Measurements from ENCODE around the gene COX7A2L. TPM values are rescaled to one million over a fixed set of nuclear protein-coding genes. Genes with fewer than 3 reads are reported as not detected.
"Not testable (repeated sequence)": the region's sequence is repeated elsewhere in the genome, so short reads cannot be mapped to it uniquely, and the experiment has no call there.

COX7A2L gene
- total RNA-seq, result 67.7 TPM

- ATAC-seq (peak; percentile 99), DNase-seq (ENCODE audit: low spot score) (peak; percentile 98)
- intact Hi-C loops (cut with DNase I), result no loop called here
Measured at GRCh38 chr2:42360890-42361727, at the start of gene COX7A2L. Gene COX7A2L (minus strand): TSS chr2:42361217. CDS start chr2:42361161, 56 bp downstream.

GRCh38 chr2:42408009-42408408 is 47.0 kb upstream of the COX7A2L start:
- no peak for ATAC-seq
- DNase-seq (ENCODE audit: low spot score), result no peak
- intact Hi-C loops (cut with DNase I), result no loop called here

GRCh38 chr2:42407476-42407875 is 46.5 kb upstream of the COX7A2L start:
- no peak for DNase-seq (ENCODE audit: low spot score)
- intact Hi-C loops (cut with DNase I), result no loop called here
- ATAC-seq, result no peak

GRCh38 chr2:42404676-42405075 is 43.7 kb upstream of the COX7A2L start:
- no peak for ATAC-seq
- intact Hi-C loops (cut with DNase I), result no loop called here
- DNase-seq (ENCODE audit: low spot score), result no peak

- intact Hi-C loops (cut with DNase I), result no loop called here
- DNase-seq (ENCODE audit: low spot score), result no peak
- no peak for ATAC-seq
Measured at GRCh38 chr2:42401773-42402172, 40.8 kb upstream of the COX7A2L start.

- intact Hi-C loops (cut with DNase I); DNase-seq (ENCODE audit: low spot score); ATAC-seq: not testable (repeated sequence)
Measured at GRCh38 chr2:42398052-42398451, 37.0 kb upstream of the COX7A2L start.

GRCh38 chr2:42393320-42393719 is 32.3 kb upstream of the COX7A2L start:
- intact Hi-C loops (cut with DNase I), result not testable (repeated sequence)

GRCh38 chr2:42392191-42392590 is 31.2 kb upstream of the COX7A2L start:
- ATAC-seq (no peak), DNase-seq (ENCODE audit: low spot score) (no peak)
- intact Hi-C loops (cut with DNase I), result no loop called here

More at GRCh38 chr2:42393320-42393719, 32.3 kb upstream of the COX7A2L start:
- DNase-seq (ENCODE audit: low spot score); ATAC-seq: not testable (repeated sequence)

GRCh38 chr2:42390401-42390969 is 29.5 kb upstream of the COX7A2L start:
- ATAC-seq (peak; percentile 50), DNase-seq (ENCODE audit: low spot score) (no peak)
- intact Hi-C loops (cut with DNase I), result no loop called here

- intact Hi-C loops (cut with DNase I), result no loop called here
- ATAC-seq (no peak), DNase-seq (ENCODE audit: low spot score) (no peak)
Measured at GRCh38 chr2:42386682-42387081, 25.7 kb upstream of the COX7A2L start.

GRCh38 chr2:42385225-42385624 is 24.2 kb upstream of the COX7A2L start:
- DNase-seq (ENCODE audit: low spot score), result no peak
- intact Hi-C loops (cut with DNase I), result no loop called here
- peak; percentile 49 for ATAC-seq

GRCh38 chr2:42383855-42384530 is 23.0 kb upstream of the COX7A2L start:
- ATAC-seq (peak; percentile 88), DNase-seq (ENCODE audit: low spot score) (peak; percentile 65)
- intact Hi-C loops (cut with DNase I), result no loop called here

GRCh38 chr2:42382144-42382543 is 21.1 kb upstream of the COX7A2L start:
- no peak for DNase-seq (ENCODE audit: low spot score)
- ATAC-seq, result no peak
- intact Hi-C loops (cut with DNase I), result no loop called here

GRCh38 chr2:42380026-42380425 is 19.0 kb upstream of the COX7A2L start:
- DNase-seq (ENCODE audit: low spot score); ATAC-seq; intact Hi-C loops (cut with DNase I): not testable (repeated sequence)

- ATAC-seq (no peak), DNase-seq (ENCODE audit: low spot score) (no peak)
- intact Hi-C loops (cut with DNase I), result no loop called here
Measured at GRCh38 chr2:42378415-42378814, 17.4 kb upstream of the COX7A2L start.

GRCh38 chr2:42376758-42377157 is 15.7 kb upstream of the COX7A2L start:
- DNase-seq (ENCODE audit: low spot score), result no peak
- no peak for ATAC-seq
- intact Hi-C loops (cut with DNase I), result no loop called here

- DNase-seq (ENCODE audit: low spot score) (no peak), ATAC-seq (no peak)
- intact Hi-C loops (cut with DNase I), result no loop called here
Measured at GRCh38 chr2:42372474-42373200, 11.6 kb upstream of the COX7A2L start.

- DNase-seq (ENCODE audit: low spot score) (no peak), ATAC-seq (peak; percentile 69)
- intact Hi-C loops (cut with DNase I), result no loop called here
Measured at GRCh38 chr2:42371611-42372473, 10.8 kb upstream of the COX7A2L start.
